GM06990 (cell line): ENCODE measurements around the gene FAM43B.
"Not testable (repeated sequence)": the region's sequence is repeated elsewhere in the genome, so short reads cannot be mapped to it uniquely, and the experiment has no call there.

Experiments
- DNase-seq: peaks from one replicate; pipeline ENCODE4 v3.0.0-alpha.2; 2011; ENCODE audit not compliant: insufficient read length; ENCODE audit errors: extremely low read depth
- H3K27me3 ChIP-seq: replicated peaks from 2 replicates; pipeline ENCODE4 v1.6.0; 2011; ENCODE audit warnings: low read length; ENCODE audit not compliant: control insufficient read depth, insufficient read depth
- H3K36me3 ChIP-seq: 2 replicates; pipeline ENCODE4 v1.5.1; 2011; ENCODE audit warnings: low read length; ENCODE audit not compliant: control insufficient read depth, insufficient read depth
- H3K4me3 ChIP-seq: replicated peaks from 2 replicates; pipeline ENCODE4 v1.5.1; 2011; ENCODE audit warnings: low read depth, mild to moderate bottlenecking, control low read depth, low read length
- CTCF ChIP-seq: IDR thresholded peaks from 2 replicates; pipeline ENCODE4 v1.5.1; 2011; ENCODE audit warnings: low read length, control low read depth, mild to moderate bottlenecking, inconsistent platforms; ENCODE audit not compliant: insufficient read depth, poor library complexity, severe bottlenecking

Gene FAM43B

GRCh38 chr1:20511518-20512428 is 40.6 kb upstream of the FAM43B start:
- Histone ChIP-seq H3K27me3 (no peaks in the 10 kb centered on the region), H3K36me3 (no peaks in the 10 kb centered on the region), H3K4me3 (no peak overlapping the region)
- no peak for TF ChIP-seq CTCF
- DNase-seq, result no peak

GRCh38 chr1:20519609-20520262 is 32.6 kb upstream of the FAM43B start:
- not testable (repeated sequence) for DNase-seq, H3K4me3 ChIP-seq, H3K36me3 ChIP-seq, H3K27me3 ChIP-seq

- H3K4me3 ChIP-seq, result no peak overlapping the region
These were observed 30.2 kb upstream of the FAM43B start for GRCh38 chr1:20521960-20522861.

GRCh38 chr1:20526267-20526666 is 26.1 kb upstream of the FAM43B start:
- no peak for DNase-seq
- Histone ChIP-seq H3K27me3 (no peaks in the 10 kb centered on the region; the same call in 1 of the 2 replicates), H3K4me3 (no peak overlapping the region), H3K36me3 (no peaks in the 10 kb centered on the region)
- no peak for TF ChIP-seq CTCF

More at GRCh38 chr1:20521960-20522861, 30.2 kb upstream of the FAM43B start:
- peak; percentile 94 for TF ChIP-seq CTCF
- no peaks in the 10 kb centered on the region for H3K27me3 ChIP-seq
- no peaks in the 10 kb centered on the region for H3K36me3 ChIP-seq
- peak; percentile 18 for DNase-seq

GRCh38 chr1:20528221-20528620 is 24.2 kb upstream of the FAM43B start:
- no peak for DNase-seq
- no peak overlapping the region for H3K4me3 ChIP-seq
- no peaks in the 10 kb centered on the region for H3K36me3 ChIP-seq
- H3K27me3 ChIP-seq, result peaks cover 2% of the 10 kb centered on the region
- no peak for TF ChIP-seq CTCF
